EH (cell line): ENCODE data around the gene OLIG3.

Source experiments
- DNase-seq: peaks from one replicate; pipeline ENCODE4 v3.0.0-alpha.2; 2015; ENCODE audit warnings: low read depth

The OLIG3 gene

DNA sequence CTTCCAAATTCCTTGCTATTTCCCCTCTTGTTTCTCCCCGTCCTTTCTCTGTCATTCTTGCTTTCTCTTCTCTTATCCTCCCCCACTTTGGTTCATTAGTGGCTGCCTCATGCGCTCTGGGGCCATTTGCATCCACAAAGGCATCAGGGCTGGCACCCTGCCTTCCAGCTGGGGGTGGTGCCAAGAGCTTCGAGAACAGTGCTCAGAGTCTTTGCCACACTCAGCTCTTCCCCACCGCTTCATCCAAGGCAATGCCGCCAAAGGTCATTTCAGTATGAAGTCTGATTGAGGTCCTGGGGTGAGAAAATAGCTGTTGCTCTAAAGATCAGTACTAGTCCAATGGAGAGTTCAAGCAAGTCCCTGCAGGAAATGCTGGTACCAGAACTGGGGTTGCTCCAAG, 22.7 kb downstream of the OLIG3 start:
- DNase-seq = no peak

DNA sequence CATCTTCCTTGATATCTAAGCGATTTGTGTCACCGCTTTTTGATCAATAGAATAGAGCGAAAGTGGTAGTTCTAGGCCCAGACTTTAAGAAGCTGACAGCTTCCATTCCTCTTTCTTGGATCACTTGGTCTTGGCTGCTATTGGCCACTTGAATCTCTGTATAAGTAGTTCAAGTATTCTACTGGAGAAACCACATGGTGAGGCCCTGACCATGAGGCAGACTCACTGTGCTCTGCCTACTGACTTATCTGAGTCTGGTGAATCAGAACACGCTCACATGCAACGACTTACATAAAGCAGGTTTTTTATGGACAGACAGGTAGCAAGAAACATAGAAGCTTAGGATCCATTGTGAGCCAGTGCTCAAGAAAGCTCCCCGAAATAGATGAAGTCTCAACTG, 27.0 kb downstream of the OLIG3 start:
- DNase-seq = no peak

DNA sequence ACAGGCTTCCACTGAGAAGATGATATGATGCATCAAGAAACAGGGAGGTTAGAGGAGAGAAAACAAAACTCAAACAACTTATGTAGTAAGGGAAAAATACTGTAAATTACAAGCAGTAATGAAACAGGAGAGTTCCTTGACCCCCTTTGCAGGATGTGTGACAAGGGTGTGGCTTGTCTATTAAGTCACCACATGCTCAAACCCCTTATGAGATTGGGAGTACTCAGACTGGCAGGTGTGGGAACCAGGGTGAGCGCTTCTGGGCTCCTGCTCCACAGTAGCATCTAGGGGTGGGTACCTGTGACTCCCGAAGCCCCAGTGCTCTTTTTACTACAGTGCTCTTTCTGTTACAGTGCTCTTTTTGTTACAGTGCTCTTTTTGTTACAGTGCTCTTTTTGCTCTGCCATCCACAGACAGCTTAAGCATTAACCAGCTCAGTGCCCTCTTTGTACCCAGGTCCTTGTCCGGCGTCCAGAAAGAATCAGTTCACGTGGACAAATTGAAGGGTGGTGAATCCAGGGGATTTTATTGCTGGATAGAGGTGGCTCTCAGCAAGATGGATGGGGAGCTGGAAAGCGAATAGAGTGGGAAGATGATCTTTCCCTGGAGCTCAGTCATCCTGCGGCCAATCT, 28.7 kb downstream of the OLIG3 start:
- no peak for DNase-seq

DNA sequence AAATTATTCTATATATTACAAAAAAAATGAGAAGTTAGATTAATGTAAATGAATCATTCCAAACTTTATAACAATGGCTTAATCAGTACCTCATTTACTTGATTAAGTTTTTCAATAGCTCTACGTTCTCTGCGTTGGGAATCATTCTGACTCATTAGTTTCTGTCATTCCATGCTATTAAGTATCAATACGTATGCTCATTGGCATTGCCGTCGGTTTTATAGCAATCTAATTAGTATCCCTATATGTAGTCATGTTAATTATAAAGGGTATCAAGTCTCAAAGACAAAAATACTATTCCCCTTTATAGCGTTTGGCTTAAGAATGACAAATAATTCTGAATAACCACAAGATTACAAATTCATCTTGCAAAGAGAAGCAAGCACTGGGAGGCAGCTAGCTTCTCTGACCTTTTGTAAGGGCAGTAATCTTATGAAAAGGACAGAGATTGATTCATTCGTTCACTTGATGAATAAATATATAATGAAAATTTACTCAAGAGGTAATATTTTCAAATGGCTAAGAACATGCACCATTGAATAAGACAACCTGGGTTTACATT, 41.8 kb downstream of the OLIG3 start:
- peak; percentile 30 for DNase-seq

GRCh38 chr6:137443901-137444300, 50.3 kb downstream of the OLIG3 start:
- no peak for DNase-seq
